Measurements from ENCODE around the gene ZMIZ1. TPM values are rescaled to one million over a fixed set of nuclear protein-coding genes. Genes with fewer than 3 reads are reported as not detected.

The ZMIZ1 gene
- total RNA-seq, 1 experiment from 2014 or later: 28.4 TPM

GRCh38 chr10:79221110-79222051, 152.6 kb downstream of the ZMIZ1 start:
- no peak overlapping the region for H3K9ac ChIP-seq (ENCODE audit: low read length)
- BruUV-seq (replicated peaks): no TSS peak
- no peaks in the 10 kb centered on the region for H3K9me3 ChIP-seq (ENCODE audit: control insufficient read depth in 1 of 2, insufficient read depth in 1 of 2, low read depth in 1 of 2, low read length in 2 of 2)
- H3K9me2 ChIP-seq (ENCODE audit: insufficient read depth): no peaks in the 10 kb centered on the region
- no peaks in the 10 kb centered on the region for H3K79me2 ChIP-seq (ENCODE audit: insufficient read depth, low read length)
- DNase-seq (ENCODE audit: low read depth, low spot score) (no peak), ATAC-seq (no peak)
- H3K4me2 ChIP-seq (ENCODE audit: low read length): no peak overlapping the region
- H2AFZ ChIP-seq (ENCODE audit: low read depth, low read length, poor library complexity, severe bottlenecking): no peak overlapping the region
- H4K20me1 ChIP-seq (ENCODE audit: insufficient read depth): no peaks in the 10 kb centered on the region
- TF ChIP-seq REST (IDR thresholded peaks at IDR 0.05; ENCODE audit: low read depth) (no peak), SRF (IDR thresholded peaks at IDR 0.05; ENCODE audit: low read depth) (no peak), EZH2phosphoT487 (IDR thresholded peaks at IDR 0.05; ENCODE audit: borderline replicate concordance) (no peak), ZNF274 (IDR thresholded peaks at IDR 0.05; ENCODE audit: low read depth, low read length) (no peak), JUND (IDR thresholded peaks at IDR 0.05) (no peak), CBX3 (IDR thresholded peaks at IDR 0.05; ENCODE audit: low read depth) (no peak), ZFX (IDR thresholded peaks at IDR 0.05) (no peak), ZBTB33 (IDR thresholded peaks at IDR 0.05; ENCODE audit: extremely low read depth, insufficient replicate concordance, low read length) (no peak), TCF7L2 (IDR thresholded peaks at IDR 0.05; ENCODE audit: borderline replicate concordance, extremely low read depth, insufficient read depth, insufficient read length) (no peak), SP1 (IDR thresholded peaks at IDR 0.05; ENCODE audit: low read depth) (no peak), CTCF (IDR thresholded peaks at IDR 0.05 in 2 of 3, conservative IDR thresholded peaks at IDR 0.05 in 1 of 3; ENCODE audit: borderline replicate concordance in 1 of 3, insufficient read depth in 1 of 3, low read depth in 2 of 3, low read length in 2 of 3) (no peak), POLR2AphosphoS5 (IDR thresholded peaks at IDR 0.05; ENCODE audit: low read depth, low read length) (no peak), ELF1 (IDR thresholded peaks at IDR 0.05; ENCODE audit: borderline replicate concordance, low read depth) (no peak), FOSL1 (IDR thresholded peaks at IDR 0.05; ENCODE audit: low read depth) (no peak), EZH2 (IDR thresholded peaks at IDR 0.05) (no peak), EGR1 (IDR thresholded peaks at IDR 0.05; ENCODE audit: low read depth) (no peak), RAD21 (IDR thresholded peaks at IDR 0.05; ENCODE audit: low read depth) (no peak), POLR2A (IDR thresholded peaks at IDR 0.05; ENCODE audit: borderline replicate concordance, extremely low read depth, insufficient read depth, insufficient read length) (no peak), ATF3 (IDR thresholded peaks at IDR 0.05) (no peak), YY1 (IDR thresholded peaks at IDR 0.05; ENCODE audit: extremely low read depth, insufficient replicate concordance, low read depth, low read length) (no peak)
- no peaks in the 10 kb centered on the region for H3K4me1 ChIP-seq (ENCODE audit: control insufficient read depth in 1 of 2, insufficient read depth in 2 of 2, low read length in 2 of 2)
- ChIA-PET RAD21 (ENCODE audit: low non-redundant PET in 1 of 2, low total read pairs in 2 of 2, uncharacterized antibody in 2 of 2, unreplicated experiment in 2 of 2) (no interaction called here), CTCF (no interaction called here), POLR2A (no interaction called here)
- H3K27me3 ChIP-seq (ENCODE audit: insufficient read depth, low read length): no peaks in the 10 kb centered on the region
- H3K27ac ChIP-seq (ENCODE audit: low read depth, low read length): no peak overlapping the region
- intact Hi-C loops (cut with micrococcal nuclease): no loop called here
- H3K36me3 ChIP-seq (ENCODE audit: control insufficient read depth in 1 of 2, insufficient read depth in 2 of 2, low read length in 2 of 2): peaks cover 3 to 4% of the 10 kb centered on the region in 2 experiments; a peak in 1 of 4 replicates
- no peak overlapping the region for H3K4me3 ChIP-seq (replicated peaks in 1 of 2; ENCODE audit: low read depth in 1 of 2, low read length in 2 of 2)
